HepG2 (cell line): ENCODE results near the gene GSTCD. TPM values are rescaled to one million over a fixed set of nuclear protein-coding genes. Genes with fewer than 3 reads are reported as not detected.

ENCODE experiments used
- ATAC-seq: fragments of 200-7000 bp; cut with Tn5 transposase; 3 replicates; pipeline ENCODE4 v1.9.1; 2020; ENCODE audit warnings: mild to moderate bottlenecking, moderate library complexity
- BruUV-seq: library from RNA; stranded (reverse); fragments of 400-500 nt; replicated peaks from 2 replicates; lab custom pipeline; 2021; lab: Mats Ljungman, UMichigan
- CTCF ChIA-PET: fragments of 300-600 bp; formaldehyde crosslinking; extraction: SDS; loops from one replicate; lab custom pipeline; 2021; ENCODE audit warnings: low total read pairs, inconsistent platforms, low intra/inter-chr PET ratio; lab: Yijun Ruan, JAX
- POLR2A ChIA-PET: fragments of 350-600 bp; sonication (Branson Sonifier 250); formaldehyde crosslinking; loops from one replicate; lab custom pipeline; 2020; ENCODE audit warnings: antibody characterized with exemption, inconsistent platforms; lab: Yijun Ruan, JAX
- DNase-seq: peaks from one replicate; pipeline ENCODE4 v3.0.0-alpha.2; 2015; ENCODE audit warnings: low spot score
- FAIRE-seq: peaks from 3 replicates; lab custom pipeline; 2011; peaks lifted over from hg19 to GRCh38; lab: Jason Lieb, UNC
- H2AFZ ChIP-seq: one replicate; pipeline ENCODE4 v1.6.1; 2011; ENCODE audit warnings: low read length, inconsistent platforms
- H3K27ac ChIP-seq: fragments of 300-600 bp; 3 replicates; pipeline ENCODE4 v1.8.0; 2011; ENCODE audit warnings: mixed run types, mild to moderate bottlenecking, mixed read lengths, low read length, inconsistent platforms; ENCODE audit not compliant: insufficient read depth; ENCODE audit errors: extremely low read length
- H3K27me3 ChIP-seq, 2 experiments: fragments of 200-600 bp in 1 of 2; 2 replicates in 1 of 2; 3 replicates in 1 of 2; pipeline versions ENCODE4 v1.6.0 to v1.8.0; 2011; ENCODE audit warnings: low read length in 2 of 2, mild to moderate bottlenecking in 2 of 2, moderate library complexity in 2 of 2, inconsistent platforms in 1 of 2; ENCODE audit not compliant: insufficient read depth in 2 of 2, control insufficient read depth in 1 of 2
- H3K36me3 ChIP-seq, 2 experiments: fragments of 200-600 bp in 1 of 2; replicated peaks in 1 of 2; 2 replicates in 1 of 2; 3 replicates in 1 of 2; pipeline versions ENCODE4 v1.5.1 to v1.8.0; 2011; ENCODE audit warnings: low read length in 2 of 2, inconsistent platforms in 1 of 2; ENCODE audit not compliant: insufficient read depth in 2 of 2, control insufficient read depth in 1 of 2
- H3K4me1 ChIP-seq: 2 replicates; pipeline ENCODE4 v1.5.1; 2012; ENCODE audit warnings: low read length, inconsistent platforms; ENCODE audit not compliant: insufficient read depth
- H3K4me2 ChIP-seq: 2 replicates; pipeline ENCODE4 v1.6.0; 2011; ENCODE audit warnings: low read depth, low read length, inconsistent platforms
- H3K4me3 ChIP-seq, 3 experiments: fragments of 200-600 bp in 1 of 3; sonication (generic), shearing (Covaris generic) in 1 of 3; replicated peaks in 1 of 3; 2 replicates each; pipeline ENCODE4 v1.5.1; 2011 to 2016; ENCODE audit warnings: low read length in 3 of 3, inconsistent platforms in 2 of 3, low read depth in 2 of 3, mild to moderate bottlenecking in 2 of 3, control low read depth in 1 of 3, mixed read lengths in 1 of 3; ENCODE audit not compliant: insufficient read depth in 1 of 3
- H3K79me2 ChIP-seq: one replicate; pipeline ENCODE4 v1.6.1; 2011; ENCODE audit warnings: low read length, inconsistent platforms; ENCODE audit not compliant: insufficient read depth
- H3K9ac ChIP-seq: 2 replicates; pipeline ENCODE4 v1.6.0; 2011; ENCODE audit warnings: mild to moderate bottlenecking, low read depth, low read length, inconsistent platforms; ENCODE audit not compliant: insufficient read depth
- H3K9me3 ChIP-seq: 2 replicates; pipeline ENCODE4 v1.5.1; 2012; ENCODE audit warnings: mild to moderate bottlenecking, low read length
- H4K20me1 ChIP-seq: 2 replicates; pipeline ENCODE4 v1.6.0; 2011; ENCODE audit warnings: inconsistent platforms, mild to moderate bottlenecking, low read length, moderate library complexity; ENCODE audit not compliant: insufficient read depth
- GPN1 ChIP-seq: sonication (generic); formaldehyde crosslinking; IDR thresholded peaks from 2 replicates; pipeline ENCODE4 v1.5.1; 2020; ENCODE audit warnings: missing genetic modification reagents, borderline replicate concordance
- PLRG1 ChIP-seq: fragments of 450-650 bp; conservative IDR thresholded peaks from 2 replicates; pipeline ENCODE4 v1.6.1; 2016
- RARA ChIP-seq: IDR thresholded peaks from 2 replicates; pipeline ENCODE4 v1.6.1; 2016; ENCODE audit warnings: missing genetic modification reagents, missing compliant biosample characterization
- RFXAP ChIP-seq: sonication (generic); formaldehyde crosslinking; IDR thresholded peaks from 2 replicates; pipeline ENCODE4 v1.4.0; 2020; ENCODE audit warnings: missing genetic modification reagents, borderline replicate concordance
- STAG1 ChIP-seq: sonication (generic); formaldehyde crosslinking; IDR thresholded peaks from 2 replicates; pipeline ENCODE4 v1.4.0; 2020; ENCODE audit warnings: missing genetic modification reagents
- TARDBP ChIP-seq: sonication (generic); formaldehyde crosslinking; IDR thresholded peaks from 2 replicates; pipeline ENCODE4 v1.8.0; 2022; ENCODE audit warnings: mild to moderate bottlenecking, missing genetic modification reagents
- ZNF274 ChIP-seq: sonication (generic); formaldehyde crosslinking; IDR thresholded peaks from 2 replicates; pipeline ENCODE4 v1.5.1; 2020; ENCODE audit warnings: mild to moderate bottlenecking, missing genetic modification reagents
- WGBS: methylation state at CpG from one replicate; pipeline ENCODE4 v1.1.6; 2017; ENCODE audit warnings: low lambda C conversion rate; 5-methylcytosine and 5-hydroxymethylcytosine counted together
- in situ Hi-C: cut with HindIII; loops from 2 replicates; pipeline ENCODE4 v1.10.0; 2017; ENCODE audit warnings: low pct_unique_long_range_greater_than_20kb; ENCODE audit not compliant: extremely low pct_ligation_motif_present
- intact Hi-C: fragments of 100-400 bp; cut with micrococcal nuclease; formaldehyde crosslinking; loops from one replicate; pipeline ENCODE4 v1.10.0; 2022; ENCODE audit not compliant: unreplicated experiment
- polyA plus RNA-seq, 8 experiments: library from polyadenylated mRNA; depleted of rRNA in 3 of 8; stranded (reverse) in 7 of 8; unstranded in 1 of 8; fragments of >200 nt; fragmentation: Illumina TruSeq in 4 of 8; extraction: Trizol in 4 of 8; gene quantifications; 2 replicates each; pipeline versions ENCODE4 v1.2.1 to v1.2.3, GENCODE V29; 2011 to 2016; ENCODE audit warnings: low read depth in 4 of 8, missing spikeins in 1 of 8, mixed read lengths in 1 of 8; ENCODE audit not compliant: insufficient read depth in 1 of 8
- total RNA-seq, 5 experiments: library from RNA; depleted of rRNA; stranded (reverse); fragments of >200 nt; fragmentation: Illumina TruSeq; extraction: Trizol; gene quantifications; 2 replicates each; pipeline ENCODE4 v1.2.3, GENCODE V29; 2016; ENCODE audit warnings: low read depth in 1 of 5
- TF ChIP-seq, protein P1 (sequence below): sonication (generic); formaldehyde crosslinking; IDR thresholded peaks from 2 replicates; pipeline ENCODE4 v1.5.0; 2020; ENCODE audit warnings: mild to moderate bottlenecking, missing genetic modification reagents, moderate library complexity
- TF ChIP-seq, protein P2 (sequence below): sonication (generic); formaldehyde crosslinking; conservative IDR thresholded peaks from 2 replicates; pipeline ENCODE4 v1.4.0; 2020; ENCODE audit warnings: mild to moderate bottlenecking, missing genetic modification reagents, moderate library complexity
- TF ChIP-seq, protein P3 (sequence below): sonication (generic); formaldehyde crosslinking; IDR thresholded peaks from 2 replicates; pipeline ENCODE4 v1.8.0; 2022; ENCODE audit warnings: missing genetic modification reagents, mild to moderate bottlenecking, inconsistent platforms, borderline replicate concordance

The GSTCD gene
- total and polyA plus RNA-seq, 2 of the 13 experiments (the other 11 are each of a cell fraction or from before 2014, with no cell fraction given): 7.9 to 30.8 TPM

DNA sequence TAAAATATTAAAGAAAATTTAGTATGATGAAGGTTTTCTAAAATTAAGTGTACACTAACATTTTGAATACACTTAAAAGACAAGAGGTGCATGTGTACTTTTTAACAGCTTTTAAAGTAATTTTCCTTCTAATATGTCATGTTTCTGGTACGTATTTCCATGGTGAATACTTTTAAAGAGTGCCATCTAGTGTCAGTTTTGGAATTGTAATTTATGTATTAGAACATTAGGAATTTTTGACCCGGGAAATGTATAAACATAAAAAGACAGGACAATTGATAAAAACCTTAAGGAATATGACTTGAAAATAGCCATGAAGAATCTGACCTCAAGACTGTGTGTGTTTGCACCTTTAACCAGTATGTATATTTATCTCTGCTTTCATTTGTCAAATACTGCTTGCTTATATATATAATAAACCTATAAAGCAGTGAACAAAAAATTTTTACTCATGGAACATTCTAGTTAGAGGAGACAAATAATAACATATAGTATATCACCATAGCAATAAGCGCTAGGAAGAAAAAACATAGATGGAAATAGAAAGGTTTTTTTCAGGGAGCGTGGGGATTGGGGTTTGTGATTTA lies 7.2 kb downstream of the GSTCD start:
- POLR2A ChIA-PET: interaction anchor here (0.8 kb wide), 1 partner anchor 242 kb away, joined by 4 read pairs; the partner anchor contains the start of gene PPA2
- peak; percentile 28 for DNase-seq
- in situ Hi-C loops (no loop called here), intact Hi-C loops (loop anchor here (1.0 kb wide), 2 partner anchors 195 to 218 kb away; no protein-coding TSS in a partner anchor)
- no peak for FAIRE-seq
- ATAC-seq: no peak
- Histone ChIP-seq H3K9ac (no peak overlapping the region), H3K4me2 (0 out of 2 replicates have a peak overlapping the region, but pooled peaks have one; percentile 10), H3K36me3 (no peaks in the 10 kb centered on the region; a peak in 1 of 5 replicates), H3K79me2 (peaks cover 21% of the 10 kb centered on the region), H3K9me3 (no peaks in the 10 kb centered on the region), H3K27me3 (no peaks in the 10 kb centered on the region), H2AFZ (no peak overlapping the region), H3K4me1 (peaks cover 25% of the 10 kb centered on the region), H3K4me3 (no peak overlapping the region), H4K20me1 (no peaks in the 10 kb centered on the region), H3K27ac (no peak overlapping the region)
- CTCF ChIA-PET: interaction anchor here (1.1 kb wide), 1 partner anchor 218 kb away, joined by 4 read pairs; no protein-coding TSS in a partner anchor
- BruUV-seq: no TSS peak
- WGBS: 57% methylated on average over 4 of the region's 4 CpGs
- TF ChIP-seq, protein P1, sequence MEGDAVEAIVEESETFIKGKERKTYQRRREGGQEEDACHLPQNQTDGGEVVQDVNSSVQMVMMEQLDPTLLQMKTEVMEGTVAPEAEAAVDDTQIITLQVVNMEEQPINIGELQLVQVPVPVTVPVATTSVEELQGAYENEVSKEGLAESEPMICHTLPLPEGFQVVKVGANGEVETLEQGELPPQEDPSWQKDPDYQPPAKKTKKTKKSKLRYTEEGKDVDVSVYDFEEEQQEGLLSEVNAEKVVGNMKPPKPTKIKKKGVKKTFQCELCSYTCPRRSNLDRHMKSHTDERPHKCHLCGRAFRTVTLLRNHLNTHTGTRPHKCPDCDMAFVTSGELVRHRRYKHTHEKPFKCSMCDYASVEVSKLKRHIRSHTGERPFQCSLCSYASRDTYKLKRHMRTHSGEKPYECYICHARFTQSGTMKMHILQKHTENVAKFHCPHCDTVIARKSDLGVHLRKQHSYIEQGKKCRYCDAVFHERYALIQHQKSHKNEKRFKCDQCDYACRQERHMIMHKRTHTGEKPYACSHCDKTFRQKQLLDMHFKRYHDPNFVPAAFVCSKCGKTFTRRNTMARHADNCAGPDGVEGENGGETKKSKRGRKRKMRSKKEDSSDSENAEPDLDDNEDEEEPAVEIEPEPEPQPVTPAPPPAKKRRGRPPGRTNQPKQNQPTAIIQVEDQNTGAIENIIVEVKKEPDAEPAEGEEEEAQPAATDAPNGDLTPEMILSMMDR (CRISPR knock-in tag): peak; percentile 38; the same call in 1 of the 2 replicates
- TF ChIP-seq STAG1 (CRISPR knock-in tag) (peak; percentile 44), PLRG1 (no peak)

DNA sequence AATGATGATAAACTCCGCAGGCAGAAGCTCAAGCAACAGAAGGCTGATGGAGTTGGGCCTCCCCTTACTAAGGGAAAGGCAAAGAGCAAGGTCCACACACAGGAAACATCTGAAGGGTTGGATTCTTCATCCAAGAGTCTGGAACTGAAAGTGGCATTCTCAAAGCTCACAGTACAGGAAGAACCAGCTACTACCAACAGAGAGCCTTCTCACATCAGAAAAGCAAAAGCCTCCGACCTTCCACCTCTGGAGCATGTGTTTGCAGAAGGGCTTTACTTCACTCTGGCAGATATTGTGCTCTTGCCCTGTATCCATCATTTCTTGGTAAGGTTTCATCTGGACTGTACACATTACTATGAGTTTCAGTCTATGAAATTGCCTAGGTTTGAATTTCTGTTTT lies 10.6 kb downstream of the GSTCD start:
- H3K4me2 ChIP-seq: peak overlapping the region; percentile 27; the same call in 1 of the 2 replicates
- ChIA-PET CTCF (no interaction called here), POLR2A (no interaction called here)
- peak overlapping the region; percentile 63 for H2AFZ ChIP-seq
- FAIRE-seq (peak; percentile 63), DNase-seq (peak; percentile 44), ATAC-seq (peak; percentile 98)
- H3K4me3 ChIP-seq: no peak overlapping the region
- intact Hi-C loops (loop anchor here (2.0 kb wide), 1 partner anchor 482 kb away; no protein-coding TSS in a partner anchor), in situ Hi-C loops (no loop called here)
- H3K27me3 ChIP-seq: no peaks in the 10 kb centered on the region
- 0 out of 2 replicates have a peak overlapping the region, but pooled peaks have one; percentile 29 for H3K9ac ChIP-seq
- BruUV-seq: no TSS peak
- no peaks in the 10 kb centered on the region; a peak in 2 of 5 replicates for H3K36me3 ChIP-seq
- no peaks in the 10 kb centered on the region for H3K9me3 ChIP-seq
- peak overlapping the region; percentile 30 for H3K27ac ChIP-seq
- H4K20me1 ChIP-seq: no peaks in the 10 kb centered on the region
- peaks cover 8% of the 10 kb centered on the region; the same call in 1 of the 2 replicates for H3K4me1 ChIP-seq
- peaks cover 3% of the 10 kb centered on the region for H3K79me2 ChIP-seq
- WGBS: 69% methylated on average over 2 of the region's 2 CpGs
- TF ChIP-seq TARDBP (CRISPR knock-in tag) (peak; percentile 33; the same call in 1 of the 2 replicates), GPN1 (no peak), RARA (CRISPR knock-in tag) (no peak), RFXAP (no peak), ZNF274 (CRISPR knock-in tag) (no peak)
- TF ChIP-seq, protein P2, sequence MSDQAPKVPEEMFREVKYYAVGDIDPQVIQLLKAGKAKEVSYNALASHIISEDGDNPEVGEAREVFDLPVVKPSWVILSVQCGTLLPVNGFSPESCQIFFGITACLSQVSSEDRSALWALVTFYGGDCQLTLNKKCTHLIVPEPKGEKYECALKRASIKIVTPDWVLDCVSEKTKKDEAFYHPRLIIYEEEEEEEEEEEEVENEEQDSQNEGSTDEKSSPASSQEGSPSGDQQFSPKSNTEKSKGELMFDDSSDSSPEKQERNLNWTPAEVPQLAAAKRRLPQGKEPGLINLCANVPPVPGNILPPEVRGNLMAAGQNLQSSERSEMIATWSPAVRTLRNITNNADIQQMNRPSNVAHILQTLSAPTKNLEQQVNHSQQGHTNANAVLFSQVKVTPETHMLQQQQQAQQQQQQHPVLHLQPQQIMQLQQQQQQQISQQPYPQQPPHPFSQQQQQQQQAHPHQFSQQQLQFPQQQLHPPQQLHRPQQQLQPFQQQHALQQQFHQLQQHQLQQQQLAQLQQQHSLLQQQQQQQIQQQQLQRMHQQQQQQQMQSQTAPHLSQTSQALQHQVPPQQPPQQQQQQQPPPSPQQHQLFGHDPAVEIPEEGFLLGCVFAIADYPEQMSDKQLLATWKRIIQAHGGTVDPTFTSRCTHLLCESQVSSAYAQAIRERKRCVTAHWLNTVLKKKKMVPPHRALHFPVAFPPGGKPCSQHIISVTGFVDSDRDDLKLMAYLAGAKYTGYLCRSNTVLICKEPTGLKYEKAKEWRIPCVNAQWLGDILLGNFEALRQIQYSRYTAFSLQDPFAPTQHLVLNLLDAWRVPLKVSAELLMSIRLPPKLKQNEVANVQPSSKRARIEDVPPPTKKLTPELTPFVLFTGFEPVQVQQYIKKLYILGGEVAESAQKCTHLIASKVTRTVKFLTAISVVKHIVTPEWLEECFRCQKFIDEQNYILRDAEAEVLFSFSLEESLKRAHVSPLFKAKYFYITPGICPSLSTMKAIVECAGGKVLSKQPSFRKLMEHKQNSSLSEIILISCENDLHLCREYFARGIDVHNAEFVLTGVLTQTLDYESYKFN (CRISPR knock-in tag): 0 out of 2 replicates have a peak, but pooled peaks have one; percentile 14
- TF ChIP-seq, protein P3, sequence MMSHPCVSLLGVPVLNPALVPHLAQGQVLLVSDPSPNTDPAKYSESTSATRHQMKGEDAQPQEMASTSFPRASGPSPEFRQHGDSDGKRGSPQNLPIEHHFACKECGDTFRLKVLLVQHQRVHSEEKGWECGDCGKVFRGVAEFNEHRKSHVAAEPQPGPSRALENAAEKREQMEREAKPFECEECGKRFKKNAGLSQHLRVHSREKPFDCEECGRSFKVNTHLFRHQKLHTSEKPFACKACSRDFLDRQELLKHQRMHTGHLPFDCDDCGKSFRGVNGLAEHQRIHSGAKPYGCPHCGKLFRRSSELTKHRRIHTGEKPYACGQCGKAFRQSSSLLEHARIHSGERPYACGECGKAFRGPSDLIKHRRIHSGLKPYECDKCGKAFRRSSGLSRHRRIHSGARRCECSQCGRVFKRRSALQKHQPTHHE: no peak
